Activated CD8-positive, alpha-beta T cell treated with anti-CD3 and anti-CD28 coated beads for 36 hours (primary cell): ENCODE results near the gene ITGBL1. TPM values are rescaled to one million over a fixed set of nuclear protein-coding genes. Genes with fewer than 3 reads are reported as not detected.

ENCODE experiments used
- ATAC-seq: fragments of 200-7000 bp; cut with Tn5 transposase; one replicate; pipeline ENCODE4 v1.10.0; 2021; ENCODE audit warnings: mild to moderate bottlenecking, moderate library complexity
- CTCF ChIA-PET: fragments of 350-600 bp; sonication (Branson Sonifier 250); formaldehyde crosslinking; loops from one replicate; lab custom pipeline; 2021; ENCODE audit warnings: antibody characterized with exemption; lab: Charles Lee
- POLR2A ChIA-PET: fragments of 350-600 bp; sonication (Branson Sonifier 250); formaldehyde crosslinking; loops from one replicate; lab custom pipeline; 2021; ENCODE audit warnings: antibody characterized with exemption; lab: Charles Lee
- DNase-seq: peaks from one replicate; pipeline ENCODE4 v3.0.0-alpha.2; 2020
- H3K27ac Mint-ChIP-seq: one replicate; pipeline ENCODE4 v1.8.0; 2021; ENCODE audit warnings: mild to moderate bottlenecking, mixed read lengths
- H3K27me3 Mint-ChIP-seq: one replicate; pipeline ENCODE4 v1.8.0; 2021; ENCODE audit warnings: mixed read lengths
- H3K36me3 Mint-ChIP-seq: one replicate; pipeline ENCODE4 v1.8.0; 2021; ENCODE audit warnings: low read depth, mixed read lengths
- H3K4me1 Mint-ChIP-seq: one replicate; pipeline ENCODE4 v1.8.0; 2021; ENCODE audit warnings: low read depth, mixed read lengths
- H3K4me3 Mint-ChIP-seq: one replicate; pipeline ENCODE4 v1.8.0; 2021; ENCODE audit warnings: mild to moderate bottlenecking, moderate library complexity, mixed read lengths
- H3K9me3 Mint-ChIP-seq: one replicate; pipeline ENCODE4 v1.8.0; 2021; ENCODE audit warnings: mixed read lengths
- CTCF ChIP-seq: fragments of 200-600 bp; IDR thresholded peaks from one replicate; pipeline ENCODE4 v1.8.0; 2022; ENCODE audit warnings: antibody characterized with exemption, mild to moderate bottlenecking
- intact Hi-C: fragments of 100-400 bp; cut with micrococcal nuclease; formaldehyde crosslinking; loops from one replicate; pipeline ENCODE4 v1.10.0; 2022
- total RNA-seq, 2 experiments: library from RNA; stranded (reverse); gene quantifications; one replicate each; pipeline ENCODE4 v1.2.3, GENCODE V29; 2021

The ITGBL1 gene
- total RNA-seq, 2 experiments from 2014 or later: not detected

- CTCF ChIA-PET: no interaction called here
- no peak overlapping the region for H3K4me3 Mint-ChIP-seq
- DNase-seq: no peak
- ATAC-seq: no peak
- POLR2A ChIA-PET: no interaction called here
- no peak for TF ChIP-seq CTCF
- peaks cover 9% of the 10 kb centered on the region for H3K27me3 Mint-ChIP-seq
- H3K9me3 Mint-ChIP-seq: no peaks in the 10 kb centered on the region
- H3K27ac Mint-ChIP-seq: no peak overlapping the region
- H3K4me1 Mint-ChIP-seq: no peaks in the 10 kb centered on the region
- intact Hi-C loops: no loop called here
- H3K36me3 Mint-ChIP-seq: no peaks in the 10 kb centered on the region
Observed at GRCh38 chr13:101579281-101579802, 126.9 kb downstream of the ITGBL1 start.

- Mint-ChIP-seq H3K4me1 (no peaks in the 10 kb centered on the region), H3K27ac (no peak overlapping the region), H3K27me3 (peaks cover 17% of the 10 kb centered on the region), H3K36me3 (no peaks in the 10 kb centered on the region), H3K9me3 (no peaks in the 10 kb centered on the region), H3K4me3 (no peak overlapping the region)
- DNase-seq (no peak), ATAC-seq (no peak)
- CTCF ChIA-PET: interaction anchor here (0.6 to 0.7 kb wide), 2 partner anchors 10 to 22 kb away, joined by 3 to 4 read pairs; no protein-coding TSS in a partner anchor
- POLR2A ChIA-PET: no interaction called here
- no peak for TF ChIP-seq CTCF
- intact Hi-C loops: no loop called here
Observed at GRCh38 chr13:101584331-101584730, 131.9 kb downstream of the ITGBL1 start.

- TF ChIP-seq CTCF: no peak
- DNase-seq: no peak
- peaks cover 4% of the 10 kb centered on the region for H3K27me3 Mint-ChIP-seq
- ChIA-PET CTCF (no interaction called here), POLR2A (no interaction called here)
- intact Hi-C loops: no loop called here
- H3K9me3 Mint-ChIP-seq: no peaks in the 10 kb centered on the region
- H3K4me3 Mint-ChIP-seq: no peak overlapping the region
- no peak overlapping the region for H3K27ac Mint-ChIP-seq
- H3K36me3 Mint-ChIP-seq: no peaks in the 10 kb centered on the region
- ATAC-seq: no peak
- H3K4me1 Mint-ChIP-seq: no peaks in the 10 kb centered on the region
Observed at GRCh38 chr13:101590479-101590878, 138.0 kb downstream of the ITGBL1 start.

GRCh38 chr13:101594936-101595335 is 142.5 kb downstream of the ITGBL1 start:
- POLR2A ChIA-PET: no interaction called here

GRCh38 chr13:101596803-101597202 is 144.3 kb downstream of the ITGBL1 start:
- Mint-ChIP-seq H3K4me3 (no peak overlapping the region), H3K9me3 (no peaks in the 10 kb centered on the region), H3K36me3 (no peaks in the 10 kb centered on the region), H3K27ac (no peak overlapping the region), H3K27me3 (no peaks in the 10 kb centered on the region), H3K4me1 (no peaks in the 10 kb centered on the region)
- ChIA-PET CTCF (no interaction called here), POLR2A (no interaction called here)
- ATAC-seq: no peak
- no peak for TF ChIP-seq CTCF
- intact Hi-C loops: no loop called here
- DNase-seq: no peak

More at GRCh38 chr13:101594936-101595335, 142.5 kb downstream of the ITGBL1 start:
- Mint-ChIP-seq H3K4me1 (no peaks in the 10 kb centered on the region), H3K9me3 (no peaks in the 10 kb centered on the region), H3K36me3 (no peaks in the 10 kb centered on the region), H3K4me3 (no peak overlapping the region), H3K27ac (no peak overlapping the region), H3K27me3 (no peaks in the 10 kb centered on the region)
- intact Hi-C loops: no loop called here
- CTCF ChIA-PET: interaction anchor here (1.2 kb wide), 1 partner anchor 11 kb away, joined by 3 read pairs; no protein-coding TSS in a partner anchor
- DNase-seq: no peak
- ATAC-seq: no peak
- TF ChIP-seq CTCF: no peak
